HG03066 (cell line): ENCODE data around the gene HLA-DRA.

Experiments
- ATAC-seq: cut with Tn5 transposase; IDR thresholded peaks from one replicate; pipeline ENCODE4 v1.9.1; 2021; ENCODE audit warnings: low read depth; ENCODE audit not compliant: unreplicated experiment

Gene HLA-DRA

DNA sequence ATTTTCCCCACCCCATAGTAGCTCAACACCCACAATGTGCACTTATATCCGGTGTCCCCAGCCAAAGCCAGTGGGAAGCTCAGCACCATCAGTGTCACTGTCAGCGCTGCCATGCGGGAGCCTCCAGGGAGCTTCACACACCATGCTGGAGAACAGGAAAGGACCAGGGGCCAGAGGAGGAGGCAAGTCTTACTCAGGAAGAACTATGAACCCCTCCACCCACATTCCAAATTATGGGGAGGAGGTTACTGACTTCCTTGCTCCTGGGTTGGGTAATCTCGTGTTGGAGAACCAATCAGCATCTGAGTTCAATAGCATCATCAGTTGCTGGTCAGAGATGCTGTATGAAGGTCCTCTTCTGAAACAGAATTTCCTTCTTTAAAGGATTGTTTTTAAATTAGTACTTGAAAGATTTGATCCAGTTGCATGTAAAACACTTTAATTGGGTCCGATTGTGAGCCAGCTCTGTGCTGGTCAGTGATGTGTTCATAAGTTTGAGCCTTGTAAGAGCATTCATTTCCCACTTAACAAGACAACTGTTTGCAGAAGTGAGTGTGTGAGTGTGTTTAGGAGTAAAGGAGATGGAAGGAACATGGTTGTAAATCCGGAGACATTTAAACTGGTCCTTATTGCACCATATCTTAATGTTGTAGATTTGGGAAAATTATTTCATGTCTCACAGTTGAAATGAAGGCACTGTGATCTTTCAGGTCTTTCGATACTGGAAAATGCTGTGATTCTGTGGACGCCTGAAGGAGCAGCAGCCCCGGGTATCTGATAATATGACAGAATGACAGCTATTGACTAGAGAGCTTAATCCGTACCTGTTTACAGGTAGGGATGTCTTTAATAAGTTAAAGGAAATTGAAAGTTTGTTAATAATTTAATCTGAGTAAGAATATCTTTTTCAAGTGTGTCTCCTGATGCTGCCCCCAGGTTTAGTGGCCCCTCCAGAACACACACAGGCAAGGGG is 34.0 kb downstream of the HLA-DRA start:
- ATAC-seq: peak; percentile 89

GRCh38 chr6:32475392-32476206 is 35.9 kb downstream of the HLA-DRA start:
- ATAC-seq: no peak

DNA sequence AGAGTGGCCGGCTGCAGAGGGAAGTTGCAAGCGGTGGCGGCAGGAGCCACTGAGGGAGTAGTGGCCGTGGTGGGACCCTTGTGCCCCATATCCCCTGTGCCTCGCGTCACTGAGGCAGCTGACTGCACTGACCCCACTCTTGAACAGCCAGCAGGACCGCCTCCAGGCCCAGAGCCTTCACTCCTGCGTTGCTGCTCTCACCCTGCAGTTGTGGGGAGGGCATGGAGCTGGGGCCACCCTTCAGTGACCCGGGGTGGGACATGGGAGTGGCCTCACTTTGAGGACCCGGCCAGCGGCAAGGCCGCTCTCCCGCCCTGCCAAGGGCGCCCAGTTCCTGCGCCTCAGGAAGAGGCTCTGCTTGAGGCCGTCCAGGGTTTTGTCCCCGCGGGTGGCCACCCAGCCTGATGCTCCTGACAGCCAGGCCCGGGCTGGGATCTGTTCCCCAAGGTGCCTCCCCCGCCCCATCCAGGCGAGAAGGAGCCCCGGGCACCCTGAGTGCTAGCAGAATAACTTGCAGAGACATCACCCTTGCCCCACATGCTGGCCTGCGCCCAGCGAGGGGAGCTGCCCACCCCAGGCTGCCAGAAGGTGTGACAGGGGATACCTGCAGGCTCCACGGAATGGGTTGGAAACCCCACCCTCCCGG is 44.4 kb downstream of the HLA-DRA start:
- no peak for ATAC-seq

GRCh38 chr6:32484614-32484998 is 44.9 kb downstream of the HLA-DRA start:
- ATAC-seq: no peak

GRCh38 chr6:32488083-32488482 is 48.4 kb downstream of the HLA-DRA start:
- no peak for ATAC-seq

GRCh38 chr6:32491700-32492099 is 52.0 kb downstream of the HLA-DRA start:
- no peak for ATAC-seq

GRCh38 chr6:32492351-32492750 is 52.7 kb downstream of the HLA-DRA start:
- ATAC-seq: no peak
